Stomach smooth muscle (tissue), 2 donors: ENCODE data around the gene PDE1A.

Experiments used
- H3K27ac ChIP-seq: one replicate; pipeline ENCODE4 v1.7.0; 2013; ENCODE audit warnings: mild to moderate bottlenecking, low read length, inconsistent platforms
- H3K27me3 ChIP-seq, 2 donors: one replicate each; pipeline ENCODE4 v1.7.0; 2013; ENCODE audit warnings: low read length in 2 of 2; ENCODE audit not compliant: insufficient read depth in 2 of 2, control insufficient read depth in 1 of 2
- H3K36me3 ChIP-seq, 2 donors: one replicate each; pipeline ENCODE4 v1.7.0; 2013; ENCODE audit warnings: low read length in 2 of 2; ENCODE audit not compliant: control insufficient read depth in 2 of 2, insufficient read depth in 2 of 2
- H3K4me1 ChIP-seq: one replicate; pipeline ENCODE4 v1.7.0; 2013; ENCODE audit warnings: low read length; ENCODE audit not compliant: control insufficient read depth, insufficient read depth
- H3K4me3 ChIP-seq, 2 donors: one replicate each; pipeline ENCODE4 v1.7.0; 2013; ENCODE audit warnings: low read length in 2 of 2
- H3K9ac ChIP-seq, 2 donors: one replicate each; pipeline ENCODE4 v1.7.0; 2013; ENCODE audit warnings: low read length in 2 of 2, mild to moderate bottlenecking in 1 of 2
- H3K9me3 ChIP-seq, 2 donors: one replicate each; pipeline ENCODE4 v1.7.0; 2013; ENCODE audit warnings: low read length in 2 of 2; ENCODE audit not compliant: control insufficient read depth in 2 of 2
- donor health status: healthy.
- donor health status: Pancreatic carcinoma.

Gene PDE1A

GRCh38 chr2:182182436-182182835, 244.4 kb downstream of the PDE1A start:
- H3K27me3 ChIP-seq, result no peaks in the 10 kb centered on the region
- H3K36me3 ChIP-seq, result no peaks in the 10 kb centered on the region
- no peak overlapping the region for H3K27ac ChIP-seq
- H3K9ac ChIP-seq, result no peak overlapping the region
- no peak overlapping the region for H3K4me3 ChIP-seq
- no peaks in the 10 kb centered on the region for H3K4me1 ChIP-seq
- peaks cover 4% of the 10 kb centered on the region in 2 donors for H3K9me3 ChIP-seq

GRCh38 chr2:182181381-182181780, 245.5 kb downstream of the PDE1A start:
- no peak overlapping the region for H3K27ac ChIP-seq
- no peak overlapping the region for H3K9ac ChIP-seq
- H3K36me3 ChIP-seq, result no peaks in the 10 kb centered on the region
- H3K27me3 ChIP-seq, result no peaks in the 10 kb centered on the region
- H3K9me3 ChIP-seq, result peaks cover 4% of the 10 kb centered on the region in 2 donors
- no peak overlapping the region for H3K4me3 ChIP-seq
- H3K4me1 ChIP-seq, result no peaks in the 10 kb centered on the region

DNA sequence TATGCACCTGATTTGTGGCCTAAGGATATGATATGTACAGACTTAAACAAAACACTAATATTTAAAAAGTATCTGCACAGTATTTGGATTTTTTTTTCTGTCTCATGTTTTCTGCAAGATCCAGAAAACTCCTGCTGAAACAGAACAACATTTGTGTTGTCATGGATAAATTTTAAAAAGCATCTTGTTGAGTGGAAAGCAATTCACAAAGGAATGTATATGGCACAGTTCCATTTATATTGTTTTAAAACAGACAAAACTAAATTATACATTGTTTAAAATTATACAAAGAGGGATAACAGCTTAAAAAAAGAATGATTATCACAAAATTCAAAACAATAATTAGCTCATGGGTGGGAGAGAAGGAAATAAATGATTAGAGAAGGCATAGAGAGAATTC, 247.7 kb downstream of the PDE1A start:
- H3K27ac ChIP-seq, result no peak overlapping the region
- H3K4me1 ChIP-seq, result no peaks in the 10 kb centered on the region
- H3K27me3 ChIP-seq, result no peaks in the 10 kb centered on the region
- H3K9me3 ChIP-seq, result peaks cover 4% of the 10 kb centered on the region in 2 donors
- no peaks in the 10 kb centered on the region for H3K36me3 ChIP-seq
- no peak overlapping the region for H3K9ac ChIP-seq
- H3K4me3 ChIP-seq, result no peak overlapping the region

DNA sequence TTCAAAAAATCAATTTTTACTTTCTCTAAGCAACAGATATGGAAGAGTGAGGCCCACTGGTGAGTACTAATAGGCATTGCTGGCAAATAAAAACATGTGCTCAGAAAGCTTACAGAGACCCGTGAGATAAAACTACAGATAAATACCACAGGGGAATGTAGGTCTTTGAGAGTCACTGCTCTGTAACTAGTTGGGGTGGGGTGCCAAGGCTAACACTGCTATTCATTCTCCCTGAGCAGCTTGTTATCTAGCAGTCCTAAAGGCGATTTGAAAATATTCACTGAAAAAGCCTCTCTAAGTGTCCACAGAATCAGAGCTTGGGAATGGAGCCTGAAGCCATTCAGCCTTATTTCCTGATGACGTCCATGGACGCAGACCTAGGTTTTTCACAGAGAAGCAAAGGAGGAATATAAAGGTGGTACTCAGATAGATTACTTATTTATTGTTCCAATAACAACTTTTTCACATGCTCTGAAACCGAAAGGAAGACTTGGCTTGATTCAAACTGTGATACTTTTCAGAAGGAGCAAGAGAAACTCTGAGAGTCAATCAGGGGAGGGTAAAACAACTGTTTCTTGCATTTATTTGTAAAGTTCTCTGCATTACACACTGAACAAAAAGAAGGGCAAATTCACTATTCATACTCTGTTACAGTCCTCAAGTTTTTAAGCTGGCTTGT, 252.8 kb downstream of the PDE1A start:
- Histone ChIP-seq H3K4me1 (no peaks in the 10 kb centered on the region), H3K9me3 (no peaks in the 10 kb centered on the region), H3K27me3 (no peaks in the 10 kb centered on the region), H3K9ac (no peak overlapping the region), H3K27ac (no peak overlapping the region), H3K4me3 (no peak overlapping the region), H3K36me3 (no peaks in the 10 kb centered on the region)

DNA sequence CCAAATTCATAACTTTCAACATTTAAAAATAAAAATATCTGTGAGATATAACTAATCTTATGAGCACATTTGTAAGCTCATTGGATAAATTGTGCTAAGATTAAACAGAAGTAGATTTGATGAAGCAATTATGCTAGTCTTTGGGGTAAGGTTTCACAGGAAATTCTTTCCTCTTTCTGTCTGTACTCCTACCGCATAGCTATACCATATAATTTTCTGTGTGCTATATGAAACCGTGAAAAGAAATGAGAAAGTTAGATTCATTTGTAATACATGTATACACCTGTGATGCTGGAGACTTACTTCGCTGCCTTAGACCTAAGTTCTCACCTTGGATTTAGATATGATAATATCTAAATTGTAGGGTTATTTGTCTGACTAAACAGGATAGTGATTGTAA, 256.5 kb downstream of the PDE1A start:
- Histone ChIP-seq H3K27ac (no peak overlapping the region), H3K9me3 (no peaks in the 10 kb centered on the region), H3K4me3 (no peak overlapping the region), H3K4me1 (no peaks in the 10 kb centered on the region), H3K9ac (no peak overlapping the region), H3K27me3 (no peaks in the 10 kb centered on the region), H3K36me3 (no peaks in the 10 kb centered on the region)

GRCh38 chr2:182167882-182168281, 259.0 kb downstream of the PDE1A start:
- no peak overlapping the region for H3K27ac ChIP-seq
- no peak overlapping the region for H3K4me3 ChIP-seq
- no peaks in the 10 kb centered on the region for H3K4me1 ChIP-seq
- no peaks in the 10 kb centered on the region for H3K27me3 ChIP-seq
- no peak overlapping the region for H3K9ac ChIP-seq
- no peaks in the 10 kb centered on the region for H3K36me3 ChIP-seq
- H3K9me3 ChIP-seq, result no peaks in the 10 kb centered on the region

- H3K4me3 ChIP-seq, result no peak overlapping the region
- H3K27ac ChIP-seq, result no peak overlapping the region
Observed at GRCh38 chr2:182166841-182167240, 260.0 kb downstream of the PDE1A start.

GRCh38 chr2:182166406-182166805, 260.4 kb downstream of the PDE1A start:
- no peaks in the 10 kb centered on the region for H3K9me3 ChIP-seq
- H3K9ac ChIP-seq, result no peak overlapping the region
- H3K4me3 ChIP-seq, result no peak overlapping the region
- H3K36me3 ChIP-seq, result no peaks in the 10 kb centered on the region
- no peaks in the 10 kb centered on the region for H3K27me3 ChIP-seq
- no peaks in the 10 kb centered on the region for H3K4me1 ChIP-seq
- H3K27ac ChIP-seq, result no peak overlapping the region

More at GRCh38 chr2:182166841-182167240, 260.0 kb downstream of the PDE1A start:
- Histone ChIP-seq H3K9me3 (no peaks in the 10 kb centered on the region), H3K9ac (no peak overlapping the region), H3K36me3 (no peaks in the 10 kb centered on the region), H3K27me3 (no peaks in the 10 kb centered on the region), H3K4me1 (no peaks in the 10 kb centered on the region)

DNA sequence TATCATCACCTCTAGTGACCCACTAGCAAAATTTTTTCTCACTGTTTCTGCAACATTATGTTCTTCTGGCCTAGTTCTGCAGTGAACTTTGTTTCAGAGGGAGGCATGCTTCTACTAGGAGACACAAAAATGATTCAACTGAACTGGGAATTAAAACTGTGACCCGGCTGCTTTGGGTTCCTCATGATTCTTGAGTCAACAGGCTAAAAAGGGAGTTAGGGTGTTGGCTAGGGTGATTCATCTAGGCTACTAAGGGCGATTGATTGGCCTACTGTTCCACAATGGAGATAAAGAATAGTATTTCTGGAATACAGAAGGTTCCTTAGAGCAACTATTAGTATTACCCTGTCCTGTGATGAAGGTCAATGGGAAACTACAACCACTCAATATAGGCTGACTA, 261.6 kb downstream of the PDE1A start:
- Histone ChIP-seq H3K4me3 (no peak overlapping the region), H3K4me1 (no peaks in the 10 kb centered on the region), H3K36me3 (no peaks in the 10 kb centered on the region), H3K27me3 (no peaks in the 10 kb centered on the region), H3K9me3 (no peaks in the 10 kb centered on the region), H3K27ac (no peak overlapping the region), H3K9ac (no peak overlapping the region)

- no peaks in the 10 kb centered on the region for H3K9me3 ChIP-seq
- no peaks in the 10 kb centered on the region for H3K36me3 ChIP-seq
- H3K27me3 ChIP-seq, result no peaks in the 10 kb centered on the region
- H3K27ac ChIP-seq, result no peak overlapping the region
- H3K4me1 ChIP-seq, result no peaks in the 10 kb centered on the region
- H3K4me3 ChIP-seq, result no peak overlapping the region
- H3K9ac ChIP-seq, result no peak overlapping the region
Observed at GRCh38 chr2:182164686-182165085, 262.1 kb downstream of the PDE1A start.

- Histone ChIP-seq H3K27ac (no peak overlapping the region), H3K9me3 (no peaks in the 10 kb centered on the region), H3K36me3 (no peaks in the 10 kb centered on the region), H3K9ac (no peak overlapping the region), H3K4me3 (no peak overlapping the region), H3K27me3 (no peaks in the 10 kb centered on the region), H3K4me1 (no peaks in the 10 kb centered on the region)
Observed at GRCh38 chr2:182163878-182164277, 263.0 kb downstream of the PDE1A start.
